Dermis microvascular lymphatic vessel endothelial cell (primary cell): ENCODE measurements around the gene PCAT6. TPM values are rescaled to one million over a fixed set of nuclear protein-coding genes. Genes with fewer than 3 reads are reported as not detected.
"Not testable (repeated sequence)": the region's sequence is repeated elsewhere in the genome, so short reads cannot be mapped to it uniquely, and the experiment has no call there.

Experiments used
- DNase-seq, 2 donors: peaks; one replicate each; pipeline versions ENCODE4 v3.0.0 to v3.0.0-alpha.2; 2010; ENCODE audit warnings: low read depth in 2 of 2
- total RNA-seq: library from RNA; depleted of rRNA; stranded (reverse); fragments of >200 nt; gene quantifications from 2 replicates; pipeline ENCODE4 v1.2.1, GENCODE V29; 2014

Gene PCAT6
- total RNA-seq, 1 donor from 2014 or later: 0.13 TPM

GRCh38 chr1:202807451-202807925 lies 3.3 kb upstream of the PCAT6 start:
- peak in 1 of 2 donors; percentile 17 for DNase-seq

GRCh38 chr1:202807926-202808757 lies 2.6 kb upstream of the PCAT6 start, which contains the start of gene KDM5B:
Gene KDM5B (minus strand): TSS chr1:202808421. CDS start chr1:202808305, 116 bp downstream.
- peak in 1 of 2 donors; percentile 67 for DNase-seq

GRCh38 chr1:202809597-202810159 lies 1.1 kb upstream of the PCAT6 start:
- no peak for DNase-seq

GRCh38 chr1:202810193-202810614 lies 550 bp upstream of the PCAT6 start:
- no peak for DNase-seq

GRCh38 chr1:202811296-202812175 lies 782 bp downstream of the PCAT6 start:
- DNase-seq: no peak

GRCh38 chr1:202812176-202813026 lies 1.6 kb downstream of the PCAT6 start:
- no peak for DNase-seq

- no peak for DNase-seq
Observed at GRCh38 chr1:202815120-202815519, 4.4 kb downstream of the PCAT6 start.

- DNase-seq: no peak
Observed at GRCh38 chr1:202818819-202819218, 8.1 kb downstream of the PCAT6 start.

GRCh38 chr1:202821467-202821866 lies 10.7 kb downstream of the PCAT6 start:
- DNase-seq: no peak

- no peak for DNase-seq
Observed at GRCh38 chr1:202825748-202826147, 15.0 kb downstream of the PCAT6 start.

- DNase-seq: not testable (repeated sequence)
Observed at GRCh38 chr1:202829223-202829622, 18.5 kb downstream of the PCAT6 start.

- DNase-seq: no peak
Observed at GRCh38 chr1:202831906-202832305, 21.2 kb downstream of the PCAT6 start.

- DNase-seq: no peak
Observed at GRCh38 chr1:202834771-202835547, 24.2 kb downstream of the PCAT6 start.

- no peak for DNase-seq
Observed at GRCh38 chr1:202835548-202836072, 24.9 kb downstream of the PCAT6 start.

GRCh38 chr1:202836623-202837403 lies 26.1 kb downstream of the PCAT6 start:
- DNase-seq: no peak

- no peak for DNase-seq
Observed at GRCh38 chr1:202837746-202838262, 27.1 kb downstream of the PCAT6 start.

GRCh38 chr1:202843081-202843480 lies 32.3 kb downstream of the PCAT6 start:
- no peak for DNase-seq

GRCh38 chr1:202844259-202844658 lies 33.5 kb downstream of the PCAT6 start:
- no peak for DNase-seq

GRCh38 chr1:202844935-202845334 lies 34.2 kb downstream of the PCAT6 start:
- DNase-seq: no peak
